H1 (cell line): ENCODE results near the gene GRK6. TPM values are rescaled to one million over a fixed set of nuclear protein-coding genes. Genes with fewer than 3 reads are reported as not detected.

Source experiments
- CBX8 ChIP-seq: fragments of 300-800, 300-1000 bp; sonication (generic); IDR thresholded peaks from 2 replicates; pipeline ENCODE4 v1.7.1; 2016; ENCODE audit warnings: low read depth, low read length, borderline replicate concordance
- RBBP5 ChIP-seq: IDR thresholded peaks from 2 replicates; pipeline ENCODE4 v1.7.1; 2012; ENCODE audit warnings: low read depth, mild to moderate bottlenecking, inconsistent platforms, low read length, moderate library complexity, borderline replicate concordance
- RNF2 ChIP-seq: fragments of 200-900, 300-1000 bp; sonication (generic); IDR thresholded peaks from 2 replicates; pipeline ENCODE4 v1.7.1; 2016; ENCODE audit warnings: borderline replicate concordance, low read depth, mild to moderate bottlenecking, antibody characterized with exemption, low read length; ENCODE audit not compliant: poor library complexity, severe bottlenecking; ENCODE audit errors: missing control alignments
- TAF7 ChIP-seq: optimal IDR thresholded peaks from 2 replicates; pipeline ENCODE3; 2011; ENCODE audit warnings: low read depth, mild to moderate bottlenecking, inconsistent platforms, low read length, moderate library complexity, borderline replicate concordance
- polyA plus RNA-seq, 7 experiments: library from polyadenylated mRNA; depleted of rRNA in 3 of 7; stranded (reverse) in 5 of 7; unstranded in 2 of 7; fragments of >200 nt in 5 of 7; fragments of 200-250 nt in 2 of 7; gene quantifications; 1 replicate in 5 of 7; 2 replicates in 1 of 7; 4 replicates in 1 of 7; pipeline versions ENCODE4 v1.2.1 to v1.2.3, GENCODE V29; 2011 to 2013; ENCODE audit warnings: missing spikeins in 2 of 7, mixed read lengths in 2 of 7
- total RNA-seq: library from RNA; stranded (reverse); fragmentation: NEBNext Ultra II Directional; extraction: Animal tissue kit (Norgen Biotek cat#: 25700); gene quantifications from 2 replicates; pipeline ENCODE4 v1.2.1, GENCODE V29; 2021
- TF ChIP-seq, protein P1 (sequence below): IDR thresholded peaks from 2 replicates; pipeline ENCODE4 v1.6.1; 2012; ENCODE audit warnings: inconsistent platforms

Gene GRK6
- total and polyA plus RNA-seq, 2 of the 8 experiments (the other 6 are each of a cell fraction or from before 2014, with no cell fraction given), result 31.8 to 57.8 TPM

GRCh38 chr5:177440211-177440989 lies 13.9 kb downstream of the GRK6 start (continued):
- TF ChIP-seq CBX8, result no peak
- TF ChIP-seq, protein P1, sequence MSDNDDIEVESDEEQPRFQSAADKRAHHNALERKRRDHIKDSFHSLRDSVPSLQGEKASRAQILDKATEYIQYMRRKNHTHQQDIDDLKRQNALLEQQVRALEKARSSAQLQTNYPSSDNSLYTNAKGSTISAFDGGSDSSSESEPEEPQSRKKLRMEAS, result no peak
- TF ChIP-seq RBBP5, result no peak
- TF ChIP-seq TAF7, result no peak
- no peak for TF ChIP-seq RNF2
